ENCODE measurements around the gene MFSD11. TPM values are rescaled to one million over a fixed set of nuclear protein-coding genes. Genes with fewer than 3 reads are reported as not detected.

MFSD11 gene
- 10 to 100 TPM; 25.5 to 29.4 TPM for total RNA-seq
- 20.4 TPM for polyA plus RNA-seq (2013, experiment 1 of 2)
- 26.0 TPM for polyA plus RNA-seq (2013, experiment 2 of 2)
- total RNA-seq = 13.2 to 80.6 (median 34.9) reads per million in 172 experiments

DNA sequence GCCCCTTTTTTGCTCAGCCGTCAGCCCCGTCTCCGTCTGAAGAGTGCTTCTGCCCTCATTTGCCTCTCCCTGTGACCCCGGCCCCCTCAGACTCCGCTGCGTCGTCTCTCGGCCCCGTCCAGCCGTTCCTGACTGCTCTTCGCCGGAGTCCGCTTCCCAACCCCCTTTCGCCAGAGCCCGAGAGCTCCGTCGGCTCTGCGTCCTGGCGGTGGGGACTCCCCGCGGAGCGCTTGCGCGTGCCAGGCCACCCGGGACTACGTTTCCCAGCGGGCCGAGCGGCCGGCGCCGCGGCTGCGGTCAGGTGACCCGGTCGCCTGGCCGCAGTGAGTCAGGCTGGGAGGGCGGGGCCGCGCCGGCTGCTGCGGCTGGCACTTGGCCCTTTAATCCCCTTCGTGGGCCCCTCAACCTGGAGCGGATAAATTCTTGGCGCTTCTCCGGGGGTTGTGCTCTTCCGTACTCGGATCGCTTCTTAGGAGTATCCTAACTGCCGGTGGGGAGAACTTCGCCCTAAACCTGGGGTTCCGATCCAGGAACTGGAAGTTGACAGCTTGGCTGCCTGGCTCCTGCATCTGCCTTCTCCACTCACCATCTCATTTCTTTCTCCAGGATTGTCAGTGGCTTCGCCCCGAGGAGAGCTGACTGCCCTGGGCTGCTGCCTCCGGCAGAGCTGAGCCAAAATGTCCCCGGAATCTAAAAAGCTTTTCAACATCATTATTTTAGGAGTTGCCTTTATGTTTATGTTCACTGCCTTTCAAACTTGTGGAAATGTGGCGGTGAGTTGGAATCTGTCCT, at the start of gene MFSD11:
TSS of gene MFSD11 (plus strand) at position 444 of the 792 bp plus-strand sequence. CDS start at position 678, 234 bp downstream.
- H3K27ac Mint-ChIP-seq = peak within 1 kb of the TSS; percentile 96
- no peaks in the 10 kb centered on the region for H3K27me3 Mint-ChIP-seq
- ChIA-PET POLR2A (interaction anchor here (0.6 to 7.9 kb wide), 16 partner anchors 11 to 1383 kb away, joined by 3 to 165 read pairs (median 5); partner anchors contain the start of genes JMJD6, METTL23, MXRA7 and SEC14L1), CTCF (interaction anchor here (1.0 to 3.5 kb wide), 7 partner anchors 11 to 35 kb away, joined by 3 to 15 read pairs (median 4); partner anchors contain the start of genes JMJD6 and METTL23)
- ATAC-seq (ENCODE audit: poor library complexity) (peak; percentile 57), DNase-seq (peak; percentile 84 to 98 (median 90))
- no peaks in the 10 kb centered on the region for H3K27me3 ChIP-seq (ENCODE audit: control insufficient read depth in 1 of 2, insufficient read depth in 2 of 2, low read length in 2 of 2)
- peaks cover 69% of the 10 kb centered on the region for H3K36me3 Mint-ChIP-seq (ENCODE audit: low read depth)
- H3K4me3 ChIP-seq (ENCODE audit: low read length) = peak within 1 kb of the TSS; percentile 96
- peak within 1 kb of the TSS; percentile 99 for H3K27ac ChIP-seq (ENCODE audit: low read depth in 1 of 2, low read length in 2 of 2)
- H3K4me3 Mint-ChIP-seq = peak within 1 kb of the TSS; percentile 96
- TF ChIP-seq, protein P1, sequence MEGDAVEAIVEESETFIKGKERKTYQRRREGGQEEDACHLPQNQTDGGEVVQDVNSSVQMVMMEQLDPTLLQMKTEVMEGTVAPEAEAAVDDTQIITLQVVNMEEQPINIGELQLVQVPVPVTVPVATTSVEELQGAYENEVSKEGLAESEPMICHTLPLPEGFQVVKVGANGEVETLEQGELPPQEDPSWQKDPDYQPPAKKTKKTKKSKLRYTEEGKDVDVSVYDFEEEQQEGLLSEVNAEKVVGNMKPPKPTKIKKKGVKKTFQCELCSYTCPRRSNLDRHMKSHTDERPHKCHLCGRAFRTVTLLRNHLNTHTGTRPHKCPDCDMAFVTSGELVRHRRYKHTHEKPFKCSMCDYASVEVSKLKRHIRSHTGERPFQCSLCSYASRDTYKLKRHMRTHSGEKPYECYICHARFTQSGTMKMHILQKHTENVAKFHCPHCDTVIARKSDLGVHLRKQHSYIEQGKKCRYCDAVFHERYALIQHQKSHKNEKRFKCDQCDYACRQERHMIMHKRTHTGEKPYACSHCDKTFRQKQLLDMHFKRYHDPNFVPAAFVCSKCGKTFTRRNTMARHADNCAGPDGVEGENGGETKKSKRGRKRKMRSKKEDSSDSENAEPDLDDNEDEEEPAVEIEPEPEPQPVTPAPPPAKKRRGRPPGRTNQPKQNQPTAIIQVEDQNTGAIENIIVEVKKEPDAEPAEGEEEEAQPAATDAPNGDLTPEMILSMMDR (IDR thresholded peaks at IDR 0.05) = no peak
- no peaks in the 10 kb centered on the region for H3K9me3 Mint-ChIP-seq
- H3K4me1 Mint-ChIP-seq (ENCODE audit: low read depth) = peaks cover 54% of the 10 kb centered on the region
- no peaks in the 10 kb centered on the region for H3K9me3 ChIP-seq (ENCODE audit: control insufficient read depth in 1 of 2, insufficient read depth in 1 of 2, low read length in 2 of 2)
- peaks cover 31% of the 10 kb centered on the region for H3K4me1 ChIP-seq (ENCODE audit: insufficient read depth, low read length)
- peaks cover 49% of the 10 kb centered on the region for H3K36me3 ChIP-seq (ENCODE audit: insufficient read depth, low read length)
- intact Hi-C loops (cut with DNase I, micrococcal nuclease) = loop anchor here (1.0 to 10.0 kb wide), 7 partner anchors 12 to 953 kb away; partner anchors contain the start of genes JMJD6 (in 1 of the 2), METTL23 (in 1 of the 2), UBE2O (in 1 of the 2) and UNK (in 1 of the 2)

- no peaks in the 10 kb centered on the region for H3K4me1 Mint-ChIP-seq (ENCODE audit: low read depth)
- H3K36me3 Mint-ChIP-seq (ENCODE audit: low read depth) = no peaks in the 10 kb centered on the region
- TF ChIP-seq, protein P1 (IDR thresholded peaks at IDR 0.05) = no peak
- DNase-seq (no peak), ATAC-seq (ENCODE audit: poor library complexity) (no peak)
- no peaks in the 10 kb centered on the region for H3K27me3 Mint-ChIP-seq
- POLR2A ChIA-PET = interaction anchor here (0.8 kb wide), 1 partner anchor 17 kb away, joined by 3 read pairs; no protein-coding TSS in a partner anchor
- H3K27ac Mint-ChIP-seq = no peak overlapping the region
- no peaks in the 10 kb centered on the region for H3K9me3 ChIP-seq (ENCODE audit: control insufficient read depth in 1 of 2, insufficient read depth in 1 of 2, low read length in 2 of 2)
- no peaks in the 10 kb centered on the region for H3K27me3 ChIP-seq (ENCODE audit: control insufficient read depth in 1 of 2, insufficient read depth in 2 of 2, low read length in 2 of 2)
- H3K36me3 ChIP-seq (ENCODE audit: insufficient read depth, low read length) = no peaks in the 10 kb centered on the region
- CTCF ChIA-PET = no interaction called here
- H3K4me1 ChIP-seq (ENCODE audit: insufficient read depth, low read length) = peaks cover 1% of the 10 kb centered on the region
- no peak overlapping the region for H3K4me3 Mint-ChIP-seq
- intact Hi-C loops (cut with DNase I, micrococcal nuclease) = no loop called here
- no peak overlapping the region for H3K4me3 ChIP-seq (ENCODE audit: low read length)
- H3K27ac ChIP-seq (ENCODE audit: low read depth in 1 of 2, low read length in 2 of 2) = no peak overlapping the region
- H3K9me3 Mint-ChIP-seq = no peaks in the 10 kb centered on the region
Measured at GRCh38 chr17:76688165-76688622, 49.7 kb upstream of the MFSD11 start.

DNA sequence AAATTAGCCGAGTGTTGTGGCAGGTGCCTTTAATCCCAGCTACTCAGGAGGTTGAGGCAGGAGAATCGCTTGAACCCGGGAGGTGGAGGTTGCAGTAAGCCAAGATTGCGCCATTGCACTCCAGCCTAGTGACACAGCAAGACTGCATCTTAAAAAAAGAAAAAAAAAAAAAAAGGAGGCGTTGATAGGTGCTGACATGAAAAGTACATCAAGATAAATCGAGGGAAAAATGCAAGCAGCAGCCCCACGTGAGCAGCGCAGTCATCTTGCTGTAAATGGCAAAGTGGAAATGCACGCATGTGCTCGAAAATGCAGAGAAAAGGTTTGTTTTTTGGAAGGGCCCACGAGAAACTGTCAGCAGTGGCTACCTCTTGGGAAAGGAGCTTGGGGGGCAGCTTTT, 48.1 kb upstream of the MFSD11 start:
- Mint-ChIP-seq H3K36me3 (ENCODE audit: low read depth) (no peaks in the 10 kb centered on the region), H3K27ac (no peak overlapping the region), H3K9me3 (no peaks in the 10 kb centered on the region), H3K4me1 (ENCODE audit: low read depth) (no peaks in the 10 kb centered on the region), H3K27me3 (no peaks in the 10 kb centered on the region), H3K4me3 (no peak overlapping the region)
- Histone ChIP-seq H3K27me3 (ENCODE audit: control insufficient read depth in 1 of 2, insufficient read depth in 2 of 2, low read length in 2 of 2) (no peaks in the 10 kb centered on the region), H3K27ac (ENCODE audit: low read depth in 1 of 2, low read length in 2 of 2) (no peak overlapping the region), H3K4me1 (ENCODE audit: insufficient read depth, low read length) (no peaks in the 10 kb centered on the region), H3K4me3 (ENCODE audit: low read length) (no peak overlapping the region), H3K9me3 (ENCODE audit: control insufficient read depth in 1 of 2, insufficient read depth in 1 of 2, low read length in 2 of 2) (no peaks in the 10 kb centered on the region), H3K36me3 (ENCODE audit: insufficient read depth, low read length) (no peaks in the 10 kb centered on the region)
- POLR2A ChIA-PET = no interaction called here
- CTCF ChIA-PET = interaction anchor here (0.8 kb wide), 1 partner anchor 8 kb away, joined by 3 read pairs; no protein-coding TSS in a partner anchor
- intact Hi-C loops (cut with DNase I, micrococcal nuclease) = no loop called here
- ATAC-seq (ENCODE audit: poor library complexity) = no peak
- no peak for DNase-seq
- TF ChIP-seq, protein P1 (IDR thresholded peaks at IDR 0.05) = no peak

Measured in CD4-positive, alpha-beta T cell (primary cell).